Endothelial cell of umbilical vein (primary cell): Measurements from ENCODE around the gene TMEM108. TPM values are rescaled to one million over a fixed set of nuclear protein-coding genes. Genes with fewer than 3 reads are reported as not detected.

Source experiments
- BruUV-seq: library from RNA; stranded (reverse); fragments of 400-500 nt; replicated peaks from 2 replicates; lab custom pipeline; 2021; lab: Mats Ljungman, UMichigan
- CTCF ChIA-PET: fragments of 300-600, 350-600 bp; sonication (Branson Sonifier 250); formaldehyde crosslinking; loops from one replicate; lab custom pipeline; 2021; ENCODE audit warnings: antibody characterized with exemption, inconsistent platforms; lab: Charles Lee
- POLR2A ChIA-PET: fragments of 300-600, 350-600 bp; sonication (Branson Sonifier 250); formaldehyde crosslinking; loops from one replicate; lab custom pipeline; 2021; ENCODE audit warnings: antibody characterized with exemption, inconsistent platforms; lab: Charles Lee
- DNase-seq: peaks from one replicate; pipeline ENCODE4 v3.0.0-alpha.2; 2011; ENCODE audit warnings: low read depth, low spot score
- FAIRE-seq: peaks from 2 replicates; lab custom pipeline; 2011; peaks lifted over from hg19 to GRCh38; lab: Jason Lieb, UNC
- H2AFZ ChIP-seq: 2 replicates; pipeline ENCODE4 v1.6.0; 2012; ENCODE audit warnings: low read depth, low read length, control low read depth, inconsistent platforms
- H3K27ac ChIP-seq: 2 replicates; pipeline ENCODE4 v1.5.1; 2011; ENCODE audit warnings: low read depth, mild to moderate bottlenecking, control low read depth, low read length, moderate library complexity; ENCODE audit not compliant: insufficient read depth
- H3K27me3 ChIP-seq, 2 experiments: 2 replicates each; pipeline versions ENCODE4 v1.6.0 to v1.6.1; 2011; ENCODE audit warnings: low read length in 2 of 2, mixed read lengths in 1 of 2; ENCODE audit not compliant: control insufficient read depth in 2 of 2, insufficient read depth in 2 of 2
- H3K36me3 ChIP-seq, 2 experiments: 2 replicates in 1 of 2; 3 replicates in 1 of 2; pipeline ENCODE4 v1.5.1; 2011; ENCODE audit warnings: low read length in 2 of 2, mild to moderate bottlenecking in 1 of 2, moderate library complexity in 1 of 2; ENCODE audit not compliant: control insufficient read depth in 2 of 2, insufficient read depth in 2 of 2; ENCODE audit errors: extremely low read depth in 1 of 2
- H3K4me1 ChIP-seq: 3 replicates; pipeline ENCODE4 v1.5.1; 2011; ENCODE audit warnings: mild to moderate bottlenecking, low read length; ENCODE audit not compliant: control insufficient read depth, insufficient read depth; ENCODE audit errors: extremely low read depth
- H3K4me2 ChIP-seq: 2 replicates; pipeline ENCODE4 v1.6.1; 2011; ENCODE audit warnings: low read length, control low read depth, mixed read lengths; ENCODE audit not compliant: insufficient read depth
- H3K4me3 ChIP-seq, 3 experiments: fragments of 200-600 bp in 1 of 3; sonication (generic), shearing (Covaris generic) in 1 of 3; replicated peaks in 1 of 3; 2 replicates each; pipeline ENCODE4 v1.5.1; 2011 to 2016; ENCODE audit warnings: control low read depth in 3 of 3, low read length in 3 of 3, mild to moderate bottlenecking in 2 of 3, inconsistent platforms in 1 of 3, low read depth in 1 of 3, moderate library complexity in 1 of 3; ENCODE audit not compliant: insufficient read depth in 1 of 3
- H3K79me2 ChIP-seq: 2 replicates; pipeline ENCODE4 v1.6.0; 2012; ENCODE audit warnings: low read length, inconsistent platforms; ENCODE audit not compliant: control insufficient read depth, insufficient read depth
- H3K9ac ChIP-seq: replicated peaks from 2 replicates; pipeline ENCODE3; 2011; ENCODE audit warnings: low read length, control low read depth; ENCODE audit not compliant: insufficient read depth; ENCODE audit errors: extremely low read depth
- H3K9me1 ChIP-seq: replicated peaks from 3 replicates; pipeline ENCODE4 v1.6.0; 2011; ENCODE audit warnings: mild to moderate bottlenecking, low read length; ENCODE audit not compliant: control insufficient read depth, insufficient read depth; ENCODE audit errors: extremely low read depth
- H3K9me3 ChIP-seq: replicated peaks from 2 replicates; pipeline ENCODE4 v1.5.1; 2012; ENCODE audit warnings: low read length, inconsistent platforms; ENCODE audit not compliant: control insufficient read depth, insufficient read depth
- H4K20me1 ChIP-seq: replicated peaks from 2 replicates; pipeline ENCODE3; 2011; ENCODE audit warnings: mild to moderate bottlenecking, low read length; ENCODE audit not compliant: control insufficient read depth, insufficient read depth; ENCODE audit errors: extremely low read depth
- EZH2 ChIP-seq: IDR thresholded peaks from 2 replicates; pipeline ENCODE4 v1.6.1; 2012; ENCODE audit warnings: borderline replicate concordance, low read depth, mild to moderate bottlenecking, moderate library complexity, low read length, inconsistent platforms; ENCODE audit not compliant: severe bottlenecking
- FOS ChIP-seq: IDR thresholded peaks from 2 replicates; pipeline ENCODE4 v1.6.1; 2011; ENCODE audit warnings: mild to moderate bottlenecking, low read length, moderate library complexity, borderline replicate concordance; ENCODE audit not compliant: insufficient read depth
- GATA2 ChIP-seq: IDR thresholded peaks from 2 replicates; pipeline ENCODE4 v1.7.0; 2011; ENCODE audit warnings: low read depth, mild to moderate bottlenecking, moderate library complexity, mixed read lengths, low read length; ENCODE audit not compliant: insufficient read length, insufficient read depth
- JUN ChIP-seq: IDR thresholded peaks from 2 replicates; pipeline ENCODE4 v1.6.1; 2011; ENCODE audit warnings: borderline replicate concordance, low read depth; ENCODE audit not compliant: insufficient read length, insufficient read depth
- MYC ChIP-seq: IDR thresholded peaks from one replicate; pipeline ENCODE4 v1.6.1; 2011; ENCODE audit warnings: mild to moderate bottlenecking, low read depth, low read length
- POLR2A ChIP-seq: IDR thresholded peaks from 2 replicates; pipeline ENCODE4 v1.6.1; 2012; ENCODE audit warnings: low read depth, mild to moderate bottlenecking, control low read depth, low read length
- POLR2AphosphoS5 ChIP-seq: IDR thresholded peaks from 2 replicates; pipeline ENCODE4 v1.6.1; 2012; ENCODE audit warnings: low read depth, mild to moderate bottlenecking, control low read depth, low read length, moderate library complexity; ENCODE audit not compliant: insufficient read depth
- dilution Hi-C: fragments of 300-500 bp; cut with MboI; formaldehyde crosslinking; loops from one replicate; pipeline ENCODE4 v1.15.0; 2019; ENCODE audit warnings: low sequenced_read_pairs; ENCODE audit not compliant: extremely low pct_ligation_motif_present
- intact Hi-C: fragments of 100-400 bp; cut with micrococcal nuclease; formaldehyde crosslinking; loops from one replicate; pipeline ENCODE4 v1.10.0; 2022
- polyA plus RNA-seq, 4 experiments: library from polyadenylated mRNA; depleted of rRNA in 3 of 4; stranded (reverse) in 3 of 4; unstranded in 1 of 4; fragments of >200 nt; gene quantifications; 2 replicates each; pipeline versions ENCODE4 v1.2.1 to v1.2.3, GENCODE V29; 2011 to 2012; ENCODE audit warnings: missing spikeins in 1 of 4
- total RNA-seq: library from RNA; stranded (reverse); gene quantifications from 2 replicates; pipeline ENCODE4 v1.2.3, GENCODE V29; 2021
- TF ChIP-seq, protein P1 (sequence below): IDR thresholded peaks from 2 replicates; pipeline ENCODE4 v1.6.1; 2011; ENCODE audit not compliant: insufficient read depth, insufficient read length
- TF ChIP-seq, protein P2 (sequence below), 2 donors: IDR thresholded peaks; 1 replicate in 1 of 2; 2 replicates in 1 of 2; pipeline ENCODE4 v1.5.1; 2011; ENCODE audit warnings: low read length in 2 of 2, mild to moderate bottlenecking in 2 of 2, moderate library complexity in 2 of 2, control low read depth in 1 of 2, inconsistent platforms in 1 of 2, low read depth in 1 of 2; ENCODE audit not compliant: insufficient read depth in 1 of 2; ENCODE audit errors: extremely low read depth in 1 of 2

Gene TMEM108
- total and polyA plus RNA-seq, 2 donors (not counting 3 experiments of a cell fraction or from before 2014, with no cell fraction given) = 0.40 to 1.1 TPM

GRCh38 chr3:133016838-133017309 is 21.3 kb upstream of the TMEM108 start:
- Histone ChIP-seq H3K79me2 (no peaks in the 10 kb centered on the region), H3K4me2 (no peak overlapping the region), H3K9me1 (no peaks in the 10 kb centered on the region), H3K9ac (no peak overlapping the region), H3K27me3 (peaks cover 0 to 2% of the 10 kb centered on the region in 2 experiments), H3K27ac (no peak overlapping the region), H4K20me1 (no peaks in the 10 kb centered on the region), H2AFZ (no peak overlapping the region), H3K9me3 (no peaks in the 10 kb centered on the region), H3K4me1 (no peaks in the 10 kb centered on the region), H3K36me3 (no peaks in the 10 kb centered on the region), H3K4me3 (no peak overlapping the region)
- no TSS peak for BruUV-seq
- DNase-seq (no peak), FAIRE-seq (no peak)
- dilution Hi-C loops = no loop called here
- CTCF ChIA-PET = no interaction called here
- intact Hi-C loops = no loop called here
- no peak for TF ChIP-seq FOS
- TF ChIP-seq, protein P1, sequence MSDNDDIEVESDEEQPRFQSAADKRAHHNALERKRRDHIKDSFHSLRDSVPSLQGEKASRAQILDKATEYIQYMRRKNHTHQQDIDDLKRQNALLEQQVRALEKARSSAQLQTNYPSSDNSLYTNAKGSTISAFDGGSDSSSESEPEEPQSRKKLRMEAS = no peak
- no peak for TF ChIP-seq MYC
- POLR2A ChIA-PET = no interaction called here

GRCh38 chr3:133018921-133019320 is 19.3 kb upstream of the TMEM108 start:
- intact Hi-C loops = no loop called here
- Histone ChIP-seq H3K79me2 (no peaks in the 10 kb centered on the region), H3K4me3 (no peak overlapping the region), H3K27me3 (peaks cover 0 to 2% of the 10 kb centered on the region in 2 experiments), H3K4me2 (no peak overlapping the region), H2AFZ (no peak overlapping the region), H3K9ac (no peak overlapping the region), H3K27ac (no peak overlapping the region), H3K9me1 (no peaks in the 10 kb centered on the region), H3K9me3 (no peaks in the 10 kb centered on the region), H3K36me3 (no peaks in the 10 kb centered on the region), H3K4me1 (no peaks in the 10 kb centered on the region), H4K20me1 (no peaks in the 10 kb centered on the region)
- dilution Hi-C loops = no loop called here
- TF ChIP-seq GATA2 (no peak), JUN (no peak), MYC (no peak), POLR2A (no peak), EZH2 (no peak), POLR2AphosphoS5 (no peak), FOS (no peak)
- TF ChIP-seq, protein P1 = no peak
- TF ChIP-seq, protein P2, sequence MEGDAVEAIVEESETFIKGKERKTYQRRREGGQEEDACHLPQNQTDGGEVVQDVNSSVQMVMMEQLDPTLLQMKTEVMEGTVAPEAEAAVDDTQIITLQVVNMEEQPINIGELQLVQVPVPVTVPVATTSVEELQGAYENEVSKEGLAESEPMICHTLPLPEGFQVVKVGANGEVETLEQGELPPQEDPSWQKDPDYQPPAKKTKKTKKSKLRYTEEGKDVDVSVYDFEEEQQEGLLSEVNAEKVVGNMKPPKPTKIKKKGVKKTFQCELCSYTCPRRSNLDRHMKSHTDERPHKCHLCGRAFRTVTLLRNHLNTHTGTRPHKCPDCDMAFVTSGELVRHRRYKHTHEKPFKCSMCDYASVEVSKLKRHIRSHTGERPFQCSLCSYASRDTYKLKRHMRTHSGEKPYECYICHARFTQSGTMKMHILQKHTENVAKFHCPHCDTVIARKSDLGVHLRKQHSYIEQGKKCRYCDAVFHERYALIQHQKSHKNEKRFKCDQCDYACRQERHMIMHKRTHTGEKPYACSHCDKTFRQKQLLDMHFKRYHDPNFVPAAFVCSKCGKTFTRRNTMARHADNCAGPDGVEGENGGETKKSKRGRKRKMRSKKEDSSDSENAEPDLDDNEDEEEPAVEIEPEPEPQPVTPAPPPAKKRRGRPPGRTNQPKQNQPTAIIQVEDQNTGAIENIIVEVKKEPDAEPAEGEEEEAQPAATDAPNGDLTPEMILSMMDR (IDR thresholded peaks at IDR 0.05; ENCODE audit: extremely low read depth in 1 of 2, insufficient read depth in 1 of 2, low read depth in 1 of 2, low read length in 2 of 2) = no peak
- ChIA-PET CTCF (no interaction called here), POLR2A (no interaction called here)
- FAIRE-seq (no peak), DNase-seq (no peak)
- no TSS peak for BruUV-seq
